ENCODE results near the gene CHI3L2.

GRCh38 chr1:111290630-111291029 lies 63.1 kb downstream of the CHI3L2 start, which contains the start of gene CHIA:
- TF ChIP-seq CTCF (IDR thresholded peaks at IDR 0.05; ENCODE audit: poor library complexity, severe bottlenecking), result no peak
- TF ChIP-seq POLR2AphosphoS5 (IDR thresholded peaks at IDR 0.05), result no peak
- no peak for TF ChIP-seq EZH2 (IDR thresholded peaks at IDR 0.05; ENCODE audit: borderline replicate concordance, insufficient read depth, low read length, poor library complexity, severe bottlenecking)
- TF ChIP-seq EP300 (conservative IDR thresholded peaks at IDR 0.05; ENCODE audit: poor library complexity, severe bottlenecking), result no peak
- no peak for TF ChIP-seq SMC3 (conservative IDR thresholded peaks at IDR 0.05; ENCODE audit: poor library complexity)
- TF ChIP-seq, protein P1, sequence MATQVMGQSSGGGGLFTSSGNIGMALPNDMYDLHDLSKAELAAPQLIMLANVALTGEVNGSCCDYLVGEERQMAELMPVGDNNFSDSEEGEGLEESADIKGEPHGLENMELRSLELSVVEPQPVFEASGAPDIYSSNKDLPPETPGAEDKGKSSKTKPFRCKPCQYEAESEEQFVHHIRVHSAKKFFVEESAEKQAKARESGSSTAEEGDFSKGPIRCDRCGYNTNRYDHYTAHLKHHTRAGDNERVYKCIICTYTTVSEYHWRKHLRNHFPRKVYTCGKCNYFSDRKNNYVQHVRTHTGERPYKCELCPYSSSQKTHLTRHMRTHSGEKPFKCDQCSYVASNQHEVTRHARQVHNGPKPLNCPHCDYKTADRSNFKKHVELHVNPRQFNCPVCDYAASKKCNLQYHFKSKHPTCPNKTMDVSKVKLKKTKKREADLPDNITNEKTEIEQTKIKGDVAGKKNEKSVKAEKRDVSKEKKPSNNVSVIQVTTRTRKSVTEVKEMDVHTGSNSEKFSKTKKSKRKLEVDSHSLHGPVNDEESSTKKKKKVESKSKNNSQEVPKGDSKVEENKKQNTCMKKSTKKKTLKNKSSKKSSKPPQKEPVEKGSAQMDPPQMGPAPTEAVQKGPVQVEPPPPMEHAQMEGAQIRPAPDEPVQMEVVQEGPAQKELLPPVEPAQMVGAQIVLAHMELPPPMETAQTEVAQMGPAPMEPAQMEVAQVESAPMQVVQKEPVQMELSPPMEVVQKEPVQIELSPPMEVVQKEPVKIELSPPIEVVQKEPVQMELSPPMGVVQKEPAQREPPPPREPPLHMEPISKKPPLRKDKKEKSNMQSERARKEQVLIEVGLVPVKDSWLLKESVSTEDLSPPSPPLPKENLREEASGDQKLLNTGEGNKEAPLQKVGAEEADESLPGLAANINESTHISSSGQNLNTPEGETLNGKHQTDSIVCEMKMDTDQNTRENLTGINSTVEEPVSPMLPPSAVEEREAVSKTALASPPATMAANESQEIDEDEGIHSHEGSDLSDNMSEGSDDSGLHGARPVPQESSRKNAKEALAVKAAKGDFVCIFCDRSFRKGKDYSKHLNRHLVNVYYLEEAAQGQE (IDR thresholded peaks at IDR 0.05; ENCODE audit: borderline replicate concordance), result no peak
- no peak for TF ChIP-seq TAF1 (IDR thresholded peaks at IDR 0.05; ENCODE audit: low read depth)
